ENCODE data around the gene DCC. TPM values are rescaled to one million over a fixed set of nuclear protein-coding genes. Genes with fewer than 3 reads are reported as not detected.

DCC gene
- total and polyA plus RNA-seq, 4 experiments from 2014 or later: not detected

DNA sequence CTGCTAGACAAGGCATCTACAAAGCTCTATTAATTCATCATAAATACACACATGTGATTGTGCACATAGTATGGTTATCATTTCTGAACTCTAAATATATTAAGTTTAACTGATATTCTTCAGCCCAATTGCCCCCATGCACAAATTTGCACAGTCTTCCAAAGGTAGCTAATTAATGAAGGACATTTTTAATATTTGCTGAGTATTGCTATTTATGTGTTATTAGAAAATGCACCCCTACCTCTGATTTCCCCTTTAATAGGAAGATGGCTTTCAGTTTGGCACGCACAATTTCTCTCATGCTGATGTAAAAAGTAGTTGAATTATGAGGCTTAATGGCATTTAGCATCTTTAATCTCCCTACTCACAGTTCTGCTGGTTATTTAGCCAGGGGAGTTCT lies 242.1 kb downstream of the DCC start:
- Mint-ChIP-seq H3K27ac (no peak overlapping the region), H3K4me1 (no peaks in the 10 kb centered on the region), H3K36me3 (no peaks in the 10 kb centered on the region), H3K9me3 (peaks cover 0 to 9% (median 6%) of the 10 kb centered on the region in 8 donors), H3K4me3 (no peak overlapping the region), H3K27me3 (no peaks in the 10 kb centered on the region)
- Histone ChIP-seq H3K9me3 (ENCODE audit: control insufficient read depth in 1 of 2, low read length in 2 of 2) (peaks cover 0 to 3% of the 10 kb centered on the region in 2 donors), H3K27me3 (ENCODE audit: insufficient read depth, low read length) (no peaks in the 10 kb centered on the region), H3K4me1 (ENCODE audit: insufficient read depth, low read length) (no peaks in the 10 kb centered on the region), H3K4me3 (ENCODE audit: low read length in 2 of 2) (no peak overlapping the region), H3K27ac (ENCODE audit: low read depth, low read length) (no peak overlapping the region), H3K36me3 (ENCODE audit: insufficient read depth, low read length) (no peaks in the 10 kb centered on the region)
- no peak for DNase-seq
- intact Hi-C loops (cut with micrococcal nuclease): no loop called here
- POLR2A ChIA-PET (ENCODE audit: partially characterized antibody): no interaction called here
- CTCF ChIA-PET (ENCODE audit: partially characterized antibody): no interaction called here

DNA sequence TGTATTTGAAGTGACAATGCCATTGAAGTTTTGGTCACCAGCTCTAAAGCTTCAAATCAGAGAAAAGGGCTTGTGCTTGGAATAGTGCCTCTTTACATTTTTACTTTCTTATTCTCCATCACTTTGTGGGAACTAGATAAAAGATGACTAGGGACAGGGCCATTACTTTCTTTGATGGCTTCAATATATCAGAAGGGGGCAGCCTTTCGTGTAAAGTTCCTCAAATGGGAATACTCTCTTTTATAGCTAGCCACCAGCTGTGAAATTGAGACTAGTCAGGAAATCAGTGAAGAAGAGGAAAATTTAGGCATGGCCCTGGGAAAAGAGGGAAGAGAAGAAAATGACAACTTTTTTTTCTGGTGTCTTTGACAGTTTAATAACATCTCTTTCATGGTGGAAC lies 242.5 kb downstream of the DCC start:
- intact Hi-C loops (cut with micrococcal nuclease): no loop called here
- Mint-ChIP-seq H3K27ac (no peak overlapping the region), H3K4me3 (no peak overlapping the region), H3K27me3 (no peaks in the 10 kb centered on the region), H3K4me1 (no peaks in the 10 kb centered on the region), H3K9me3 (peaks cover 0 to 9% (median 6%) of the 10 kb centered on the region in 8 donors), H3K36me3 (no peaks in the 10 kb centered on the region)
- ChIA-PET POLR2A (ENCODE audit: partially characterized antibody) (no interaction called here), CTCF (ENCODE audit: partially characterized antibody) (no interaction called here)
- Histone ChIP-seq H3K36me3 (ENCODE audit: insufficient read depth, low read length) (no peaks in the 10 kb centered on the region), H3K27ac (ENCODE audit: low read depth, low read length) (no peak overlapping the region), H3K9me3 (ENCODE audit: control insufficient read depth in 1 of 2, low read length in 2 of 2) (peaks cover 0 to 3% of the 10 kb centered on the region in 2 donors), H3K4me3 (ENCODE audit: low read length in 2 of 2) (no peak overlapping the region), H3K4me1 (ENCODE audit: insufficient read depth, low read length) (no peaks in the 10 kb centered on the region), H3K27me3 (ENCODE audit: insufficient read depth, low read length) (no peaks in the 10 kb centered on the region)
- no peak for DNase-seq

DNA sequence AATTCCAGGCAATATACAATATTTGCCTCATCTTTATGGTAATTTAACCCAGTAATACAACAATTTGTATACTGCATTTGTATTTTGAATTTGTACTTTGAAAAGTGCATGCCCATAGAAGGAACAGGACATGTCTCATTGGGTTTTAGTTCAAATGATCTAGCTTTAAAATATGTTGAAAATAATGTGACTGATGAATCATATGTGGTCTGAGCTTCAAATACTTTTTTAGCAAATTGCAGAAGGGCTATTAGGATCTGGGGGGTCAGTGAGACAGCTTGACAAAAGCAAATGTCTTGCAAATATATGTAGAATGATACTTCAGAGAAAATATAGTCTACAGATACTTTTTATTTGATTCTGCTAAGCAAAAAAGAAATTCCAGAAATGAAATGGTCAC lies 248.9 kb downstream of the DCC start:
- Mint-ChIP-seq H3K27ac (no peak overlapping the region), H3K27me3 (no peaks in the 10 kb centered on the region), H3K4me3 (no peak overlapping the region), H3K36me3 (no peaks in the 10 kb centered on the region), H3K4me1 (no peaks in the 10 kb centered on the region), H3K9me3 (peaks cover 0 to 8% (median 0%) of the 10 kb centered on the region in 8 donors)
- ChIA-PET CTCF (ENCODE audit: partially characterized antibody) (no interaction called here), POLR2A (ENCODE audit: partially characterized antibody) (no interaction called here)
- Histone ChIP-seq H3K9me3 (ENCODE audit: control insufficient read depth in 1 of 2, low read length in 2 of 2) (peaks cover 0 to 3% of the 10 kb centered on the region in 2 donors), H3K4me1 (ENCODE audit: insufficient read depth, low read length) (no peaks in the 10 kb centered on the region), H3K36me3 (ENCODE audit: insufficient read depth, low read length) (no peaks in the 10 kb centered on the region), H3K4me3 (ENCODE audit: low read length in 2 of 2) (no peak overlapping the region), H3K27me3 (ENCODE audit: insufficient read depth, low read length) (no peaks in the 10 kb centered on the region), H3K27ac (ENCODE audit: low read depth, low read length) (no peak overlapping the region)
- intact Hi-C loops (cut with micrococcal nuclease): no loop called here
- DNase-seq: no peak

DNA sequence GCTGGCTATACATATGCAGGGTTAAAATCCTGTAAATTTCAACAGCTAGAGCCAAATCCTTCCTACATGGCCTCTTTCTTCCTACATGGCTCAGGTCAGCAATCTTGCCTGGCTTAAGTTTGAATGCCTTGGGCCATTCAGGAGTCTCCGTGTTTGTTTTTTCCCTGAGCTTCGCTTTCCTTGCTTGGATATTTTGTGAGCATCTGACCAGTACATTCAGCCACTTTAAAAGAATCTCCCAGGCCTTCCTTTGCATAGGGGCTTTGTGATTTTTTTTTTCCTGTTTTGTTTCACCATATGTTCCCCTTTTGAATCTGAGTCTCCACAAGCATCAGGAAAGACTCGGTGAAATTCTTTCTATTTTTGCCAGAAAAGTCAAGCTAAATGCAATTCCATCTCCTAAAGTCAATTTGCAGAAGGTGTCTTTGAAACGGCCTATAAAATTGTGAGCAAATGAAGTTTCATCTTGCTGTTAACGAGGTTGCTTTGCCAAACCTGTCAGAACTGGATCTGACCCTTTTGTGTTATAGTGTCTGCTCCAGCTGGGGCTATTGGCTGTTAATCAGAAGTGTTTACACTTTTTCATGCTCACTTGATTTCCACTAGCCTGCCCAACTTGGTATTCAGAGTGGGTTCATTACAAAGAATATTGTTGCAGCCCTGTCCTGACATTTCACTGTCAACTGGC lies 256.9 kb downstream of the DCC start:
- H3K36me3 Mint-ChIP-seq: no peaks in the 10 kb centered on the region
- no peaks in the 10 kb centered on the region for H3K9me3 ChIP-seq (ENCODE audit: control insufficient read depth in 1 of 2, low read length in 2 of 2)
- H3K27ac ChIP-seq (ENCODE audit: low read depth, low read length): no peak overlapping the region
- DNase-seq: no peak
- H3K4me3 Mint-ChIP-seq: no peak overlapping the region
- ChIA-PET CTCF (ENCODE audit: partially characterized antibody) (no interaction called here), POLR2A (ENCODE audit: partially characterized antibody) (no interaction called here)
- no peaks in the 10 kb centered on the region for H3K36me3 ChIP-seq (ENCODE audit: insufficient read depth, low read length)
- H3K4me1 ChIP-seq (ENCODE audit: insufficient read depth, low read length): no peaks in the 10 kb centered on the region
- H3K27me3 Mint-ChIP-seq: no peaks in the 10 kb centered on the region
- H3K27me3 ChIP-seq (ENCODE audit: insufficient read depth, low read length): no peaks in the 10 kb centered on the region
- no peaks in the 10 kb centered on the region for H3K4me1 Mint-ChIP-seq
- intact Hi-C loops (cut with micrococcal nuclease): no loop called here
- no peak overlapping the region for H3K27ac Mint-ChIP-seq
- peaks cover 0 to 9% (median 2%) of the 10 kb centered on the region in 8 donors for H3K9me3 Mint-ChIP-seq
- no peak overlapping the region for H3K4me3 ChIP-seq (ENCODE audit: low read length in 2 of 2)

DNA sequence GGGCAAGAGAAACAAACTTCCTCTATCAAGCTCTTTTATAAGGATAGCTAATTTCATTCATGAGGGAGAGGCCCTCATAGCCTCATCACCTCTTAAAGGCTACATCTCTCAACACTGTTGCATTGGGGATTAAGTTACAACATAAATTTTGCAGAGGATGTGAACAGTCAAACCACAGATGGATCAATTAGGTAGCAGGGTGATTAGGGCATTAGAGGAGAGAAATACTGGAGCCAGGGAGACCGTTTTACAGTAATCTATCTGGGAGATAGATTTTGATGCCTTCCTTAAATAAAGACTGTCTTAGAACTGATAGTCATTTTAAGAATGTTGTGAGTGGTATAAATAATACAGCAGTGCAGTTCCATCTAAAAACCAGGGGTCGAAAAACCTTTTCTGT lies 258.9 kb downstream of the DCC start:
- no peaks in the 10 kb centered on the region for H3K36me3 ChIP-seq (ENCODE audit: insufficient read depth, low read length)
- H3K27ac Mint-ChIP-seq: no peak overlapping the region
- H3K27me3 ChIP-seq (ENCODE audit: insufficient read depth, low read length): no peaks in the 10 kb centered on the region
- CTCF ChIA-PET (ENCODE audit: partially characterized antibody): no interaction called here
- H3K9me3 Mint-ChIP-seq: peaks cover 0 to 9% (median 1%) of the 10 kb centered on the region in 8 donors
- intact Hi-C loops (cut with micrococcal nuclease): no loop called here
- H3K36me3 Mint-ChIP-seq: no peaks in the 10 kb centered on the region
- no peak overlapping the region for H3K4me3 Mint-ChIP-seq
- POLR2A ChIA-PET (ENCODE audit: partially characterized antibody): no interaction called here
- H3K9me3 ChIP-seq (ENCODE audit: control insufficient read depth in 1 of 2, low read length in 2 of 2): no peaks in the 10 kb centered on the region
- no peak for DNase-seq
- H3K4me3 ChIP-seq (ENCODE audit: low read length in 2 of 2): no peak overlapping the region
- no peak overlapping the region for H3K27ac ChIP-seq (ENCODE audit: low read depth, low read length)
- no peaks in the 10 kb centered on the region for H3K4me1 Mint-ChIP-seq
- H3K4me1 ChIP-seq (ENCODE audit: insufficient read depth, low read length): no peaks in the 10 kb centered on the region
- H3K27me3 Mint-ChIP-seq: no peaks in the 10 kb centered on the region

DNA sequence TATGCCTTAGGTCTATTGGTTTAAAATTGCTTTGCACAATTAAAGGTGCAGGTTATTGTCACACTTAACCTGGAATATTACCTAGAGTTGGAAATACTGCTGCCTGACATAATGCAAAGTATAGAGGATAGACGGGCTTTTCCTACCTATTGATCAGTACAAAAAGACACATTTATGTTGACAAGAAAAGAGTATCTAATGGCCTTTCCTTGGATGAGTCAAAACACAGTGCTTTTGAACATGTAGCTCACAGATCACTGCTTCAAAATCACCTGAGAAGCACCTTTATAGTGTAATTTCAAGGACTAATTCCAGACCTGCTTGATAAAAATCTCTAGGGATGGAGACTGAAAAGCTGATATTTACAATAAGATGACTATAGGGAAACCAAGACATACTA lies 262.8 kb downstream of the DCC start:
- Mint-ChIP-seq H3K36me3 (no peaks in the 10 kb centered on the region), H3K27me3 (no peaks in the 10 kb centered on the region), H3K27ac (no peak overlapping the region), H3K4me3 (no peak overlapping the region), H3K9me3 (peaks cover 0 to 5% (median 1%) of the 10 kb centered on the region in 8 donors), H3K4me1 (no peaks in the 10 kb centered on the region)
- no peak for DNase-seq
- Histone ChIP-seq H3K27ac (ENCODE audit: low read depth, low read length) (no peak overlapping the region), H3K9me3 (ENCODE audit: control insufficient read depth in 1 of 2, low read length in 2 of 2) (no peaks in the 10 kb centered on the region), H3K36me3 (ENCODE audit: insufficient read depth, low read length) (no peaks in the 10 kb centered on the region), H3K4me1 (ENCODE audit: insufficient read depth, low read length) (no peaks in the 10 kb centered on the region), H3K4me3 (ENCODE audit: low read length in 2 of 2) (no peak overlapping the region), H3K27me3 (ENCODE audit: insufficient read depth, low read length) (no peaks in the 10 kb centered on the region)
- ChIA-PET CTCF (ENCODE audit: partially characterized antibody) (no interaction called here), POLR2A (ENCODE audit: partially characterized antibody) (no interaction called here)
- intact Hi-C loops (cut with micrococcal nuclease): no loop called here

DNA sequence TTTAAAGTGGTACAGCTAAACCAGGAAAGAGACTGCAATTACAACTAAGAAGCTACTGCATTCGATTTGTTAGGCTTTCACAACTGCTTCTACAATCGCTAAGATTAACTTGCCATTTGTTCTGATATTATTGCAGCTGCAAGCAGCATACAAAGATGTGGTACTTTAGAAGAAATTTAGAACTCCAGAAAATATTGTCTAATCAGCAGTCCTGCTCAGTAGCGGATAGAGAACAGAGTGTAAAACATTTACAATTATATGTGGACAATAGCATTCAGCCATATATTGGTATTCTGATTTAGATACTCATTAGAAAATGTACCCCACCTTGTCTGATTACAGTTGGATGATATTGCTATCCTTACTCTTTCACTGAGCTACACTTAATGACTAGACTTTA lies 265.3 kb downstream of the DCC start:
- no peaks in the 10 kb centered on the region for H3K27me3 Mint-ChIP-seq
- H3K4me1 ChIP-seq (ENCODE audit: insufficient read depth, low read length): no peaks in the 10 kb centered on the region
- intact Hi-C loops (cut with micrococcal nuclease): no loop called here
- H3K4me3 ChIP-seq (ENCODE audit: low read length in 2 of 2): no peak overlapping the region
- no peaks in the 10 kb centered on the region for H3K27me3 ChIP-seq (ENCODE audit: insufficient read depth, low read length)
- H3K9me3 Mint-ChIP-seq: peaks cover 0 to 3% (median 0%) of the 10 kb centered on the region in 8 donors
- no peaks in the 10 kb centered on the region for H3K36me3 Mint-ChIP-seq
- no peak overlapping the region for H3K27ac Mint-ChIP-seq
- H3K27ac ChIP-seq (ENCODE audit: low read depth, low read length): no peak overlapping the region
- no peak for DNase-seq
- no peaks in the 10 kb centered on the region for H3K4me1 Mint-ChIP-seq
- H3K36me3 ChIP-seq (ENCODE audit: insufficient read depth, low read length): no peaks in the 10 kb centered on the region
- no peak overlapping the region for H3K4me3 Mint-ChIP-seq
- H3K9me3 ChIP-seq (ENCODE audit: control insufficient read depth in 1 of 2, low read length in 2 of 2): no peaks in the 10 kb centered on the region
- CTCF ChIA-PET (ENCODE audit: partially characterized antibody): no interaction called here
- POLR2A ChIA-PET (ENCODE audit: partially characterized antibody): no interaction called here

DNA sequence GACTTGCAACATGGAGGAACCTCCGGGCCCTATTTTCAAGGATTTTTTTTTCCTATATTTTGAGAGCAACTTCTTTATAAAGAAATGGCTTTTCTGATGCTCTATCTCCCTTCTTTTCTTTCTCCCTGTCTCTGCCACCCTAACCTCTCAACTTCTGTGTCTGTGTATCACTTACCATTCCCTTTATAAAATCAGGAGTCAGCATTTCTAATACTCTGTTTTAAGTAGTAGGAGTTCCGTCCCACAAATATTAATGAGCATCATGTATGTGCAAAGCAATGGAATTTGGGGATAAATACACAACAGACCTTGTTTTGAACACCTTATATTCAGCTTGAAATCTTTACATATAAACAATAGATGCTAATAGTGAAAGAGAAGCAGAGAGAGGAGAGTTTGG lies 268.0 kb downstream of the DCC start:
- no peak overlapping the region for H3K4me3 ChIP-seq (ENCODE audit: low read length in 2 of 2)
- no peak overlapping the region for H3K4me3 Mint-ChIP-seq
- H3K9me3 ChIP-seq (ENCODE audit: control insufficient read depth in 1 of 2, low read length in 2 of 2): no peaks in the 10 kb centered on the region
- no peaks in the 10 kb centered on the region for H3K27me3 Mint-ChIP-seq
- H3K27me3 ChIP-seq (ENCODE audit: insufficient read depth, low read length): no peaks in the 10 kb centered on the region
- no peaks in the 10 kb centered on the region for H3K4me1 ChIP-seq (ENCODE audit: insufficient read depth, low read length)
- CTCF ChIA-PET (ENCODE audit: partially characterized antibody): no interaction called here
- H3K27ac Mint-ChIP-seq: no peak overlapping the region
- POLR2A ChIA-PET (ENCODE audit: partially characterized antibody): no interaction called here
- no peaks in the 10 kb centered on the region for H3K36me3 Mint-ChIP-seq
- no peaks in the 10 kb centered on the region for H3K4me1 Mint-ChIP-seq
- no peak overlapping the region for H3K27ac ChIP-seq (ENCODE audit: low read depth, low read length)
- intact Hi-C loops (cut with micrococcal nuclease): no loop called here
- no peaks in the 10 kb centered on the region for H3K36me3 ChIP-seq (ENCODE audit: insufficient read depth, low read length)
- peaks cover 0 to 5% (median 2%) of the 10 kb centered on the region in 8 donors for H3K9me3 Mint-ChIP-seq
- DNase-seq: no peak
